Heart right ventricle (tissue), 16 donors: ENCODE measurements around the gene IQSEC1. TPM values are rescaled to one million over a fixed set of nuclear protein-coding genes. Genes with fewer than 3 reads are reported as not detected.

Experiments used
- ATAC-seq, 8 donors: fragments of 200-7000 bp; cut with Tn5 transposase; one replicate each; pipeline ENCODE4 v1.9.1; 2020; ENCODE audit warnings: mild to moderate bottlenecking in 8 of 8, moderate library complexity in 8 of 8, moderate number of reproducible peaks in 1 of 8
- DNase-seq, 2 donors: peaks; one replicate each; pipeline ENCODE4 v3.0.0-alpha.2; 2020
- H3K27ac ChIP-seq, 10 donors: fragments of 200-600 bp; sonication (generic) in 2 of 10; one replicate each; pipeline versions ENCODE4 v1.5.0 to v1.8.0; 2020 to 2022; ENCODE audit warnings: mild to moderate bottlenecking in 3 of 10
- H3K27me3 ChIP-seq, 7 donors: fragments of 200-600 bp; one replicate each; pipeline ENCODE4 v1.8.0; 2021 to 2022; ENCODE audit warnings: mild to moderate bottlenecking in 2 of 7
- H3K36me3 ChIP-seq, 9 donors: fragments of 200-600 bp; sonication (generic) in 1 of 9; one replicate each; pipeline versions ENCODE4 v1.5.0 to v1.8.0; 2020 to 2022; ENCODE audit warnings: mild to moderate bottlenecking in 2 of 9
- H3K4me1 ChIP-seq, 9 donors: fragments of 200-600 bp; sonication (generic) in 1 of 9; one replicate each; pipeline versions ENCODE4 v1.5.0 to v1.8.0; 2020 to 2022; ENCODE audit warnings: mild to moderate bottlenecking in 4 of 9
- H3K4me3 ChIP-seq, 10 donors: fragments of 200-600 bp; sonication (generic) in 2 of 10; one replicate each; pipeline versions ENCODE4 v1.5.0 to v1.8.0; 2020 to 2022; ENCODE audit warnings: mild to moderate bottlenecking in 7 of 10, moderate library complexity in 2 of 10
- H3K9me3 ChIP-seq, 11 donors: fragments of 200-600 bp in 10 of 11; sonication (generic) in 2 of 11; one replicate each; pipeline versions ENCODE4 v1.5.0 to v1.8.0; 2013 to 2022; ENCODE audit warnings: mild to moderate bottlenecking in 2 of 11, control low read depth in 1 of 11, moderate library complexity in 1 of 11
- CTCF ChIP-seq, 9 donors: fragments of 200-600 bp; sonication (generic) in 2 of 9; IDR thresholded peaks; one replicate each; pipeline versions ENCODE4 v1.5.0 to v1.8.0; 2021 to 2022; ENCODE audit warnings: antibody characterized with exemption in 9 of 9, mild to moderate bottlenecking in 5 of 9, moderate library complexity in 1 of 9
- WGBS, 2 donors: extraction: QIAGEN DNeasy Blood & Tissue Kit; methylation state at CpG; one replicate each; pipeline ENCODE4 v1.1.7; 2013; ENCODE audit warnings: inconsistent platforms in 1 of 2; 5-methylcytosine and 5-hydroxymethylcytosine counted together
- intact Hi-C, 10 donors: fragments of 100-400 bp; cut with DNase I; formaldehyde crosslinking; loops; one replicate each; pipeline versions ENCODE4 v1.11.1 to v1.14.2; 2022
- polyA plus RNA-seq, 2 donors: library from polyadenylated mRNA; stranded (reverse); fragments of 200-250 nt; gene quantifications; one replicate each; pipeline ENCODE4 v1.2.3, GENCODE V29; 2013
- total RNA-seq, 10 donors: library from RNA; stranded (reverse); fragmentation: NEBNext Ultra II Directional in 3 of 10; extraction: Animal tissue kit (Norgen Biotek cat#: 25700) in 3 of 10; gene quantifications; one replicate each; pipeline versions ENCODE4 v1.2.1 to v1.2.4, GENCODE V29; 2021 to 2023
- donor health status: Arrhythmogenic right ventricular cardiomyopathy.
- donor health status: ischemic (EF 13 %, LVEDD 7.1; RV severe dilation, severe dysfunction).
- donor health status: healthy with polysubstance abuse.
- donor health status: DM: no; HTN: yes; CAD: no.
- donor health status: DM: no; HTN: no; CAD: no.
- donor health status: ischemic (EF 25% LVEDD 6.9; RV normal size, moderate dysfunction).
- donor health status: ischemic (EF 25% LVEDD 5.7; RV mildly dilated, moderate dysfunction).
- donor health status: healthy.
- donor health status: DM: yes; HTN: yes; CAD: no.
- donor health status: Ischemic cardiomyopathy.
- donor health status: ischemic (EF 35%, LVEDD 5.7; RV mildly dilated, moderate dysfunction).
- donor health status: nonischemic (EF 11% LVEDD 7.7; RV severe dilation, severe dysfunction).
- donor health status: DM: yes; HTN: yes; CAD: no.
- donor health status: PGD.
- donor health status: ischemic (EF 29% LVEDD 5.4; RV normal size, mild dysfunction).
- donor health status: nonischemic (EF 23%, LVEDD 6.1; RV moderate dilation, normal function).

Gene IQSEC1
- total and polyA plus RNA-seq, 12 donors = 13.1 to 73.9 (median 60.4) TPM

- ATAC-seq = no peak
These were observed 104.7 kb downstream of the IQSEC1 start for GRCh38 chr3:12968541-12968940.

GRCh38 chr3:12967606-12968351 lies 105.5 kb downstream of the IQSEC1 start:
- Histone ChIP-seq H3K4me3 (peak overlapping the region; percentile 63 to 96 (median 87)), H3K4me1 (peaks cover 35 to 84% (median 73%) of the 10 kb centered on the region in 9 donors), H3K36me3 (peaks cover 0 to under 1% (median 0%) of the 10 kb centered on the region in 9 donors), H3K9me3 (no peaks in the 10 kb centered on the region), H3K27me3 (no peaks in the 10 kb centered on the region), H3K27ac (peak overlapping the region; percentile 24 to 93 (median 86))
- peak; percentile 90 to 94 for DNase-seq
- ATAC-seq = peak; percentile 88 to 93 (median 91)
- no peak for TF ChIP-seq CTCF (IDR thresholded peaks at IDR 0.05)
- 4 to 6% methylated on average over 44 to 64 of the region's 64 CpGs for WGBS, 2 donors
- intact Hi-C loops = loop anchor here in 5 of 10 donors (5.0 kb wide), 1 partner anchor 35 kb away; no protein-coding TSS in a partner anchor

More at GRCh38 chr3:12968541-12968940, 104.7 kb downstream of the IQSEC1 start:
- H3K27me3 ChIP-seq = no peaks in the 10 kb centered on the region
- intact Hi-C loops = loop anchor here in 5 of 10 donors (5.0 kb wide), 1 partner anchor 36 kb away; no protein-coding TSS in a partner anchor
- H3K27ac ChIP-seq = peak overlapping the region in 7 of 10 donors; percentile 39 to 93 (median 56)
- H3K9me3 ChIP-seq = no peaks in the 10 kb centered on the region
- TF ChIP-seq CTCF (IDR thresholded peaks at IDR 0.05) = no peak
- H3K4me1 ChIP-seq = peaks cover 29 to 84% (median 67%) of the 10 kb centered on the region in 9 donors
- 86 to 87% methylated on average over 5 of the region's 5 CpGs for WGBS, 2 donors
- peak overlapping the region in 1 of 10 donors; percentile 96 for H3K4me3 ChIP-seq
- DNase-seq = no peak
- no peaks in the 10 kb centered on the region for H3K36me3 ChIP-seq

- H3K4me1 ChIP-seq = peaks cover 41 to 86% (median 78%) of the 10 kb centered on the region in 9 donors
- intact Hi-C loops = loop anchor here in 5 of 10 donors (5.0 kb wide), 1 partner anchor 35 kb away; no protein-coding TSS in a partner anchor
These were observed 106.2 kb downstream of the IQSEC1 start for GRCh38 chr3:12966847-12967605.

More at GRCh38 chr3:12966847-12967605, 106.2 kb downstream of the IQSEC1 start:
- peak in 6 of 8 donors; percentile 2 to 27 (median 12) for ATAC-seq
- H3K36me3 ChIP-seq = peaks cover 0 to 8% (median 0%) of the 10 kb centered on the region in 9 donors
- no peaks in the 10 kb centered on the region for H3K27me3 ChIP-seq
- 2 to 3% methylated on average over 56 of the region's 56 CpGs for WGBS, 2 donors
- H3K27ac ChIP-seq = peak overlapping the region; percentile 24 to 93 (median 86)
- peak overlapping the region; percentile 63 to 96 (median 87) for H3K4me3 ChIP-seq
- no peaks in the 10 kb centered on the region for H3K9me3 ChIP-seq
- TF ChIP-seq CTCF (IDR thresholded peaks at IDR 0.05) = no peak
- peak in 1 of 2 donors; percentile 51 for DNase-seq
